Type B pancreatic cell (in vitro differentiated cells): Measurements from ENCODE around the gene NFASC. TPM values are rescaled to one million over a fixed set of nuclear protein-coding genes. Genes with fewer than 3 reads are reported as not detected.

ENCODE experiments used
- DNase-seq: peaks from one replicate; pipeline ENCODE4 v3.0.0; 2021; ENCODE audit warnings: mixed read lengths; ENCODE audit not compliant: unreplicated experiment; ENCODE audit errors: extremely low spot score
- H3K27ac Mint-ChIP-seq: 2 replicates; pipeline ENCODE4 v1.8.0; 2021; ENCODE audit warnings: mild to moderate bottlenecking, mixed read lengths
- H3K27me3 Mint-ChIP-seq: 2 replicates; pipeline ENCODE4 v1.8.0; 2021; ENCODE audit warnings: mixed read lengths
- H3K36me3 Mint-ChIP-seq: 2 replicates; pipeline ENCODE4 v1.8.0; 2021; ENCODE audit warnings: mixed read lengths
- H3K4me1 Mint-ChIP-seq: one replicate; pipeline ENCODE4 v1.8.0; 2021; ENCODE audit warnings: mixed read lengths; ENCODE audit not compliant: unreplicated experiment
- H3K4me3 Mint-ChIP-seq: 2 replicates; pipeline ENCODE4 v1.8.0; 2021; ENCODE audit warnings: mild to moderate bottlenecking, mixed read lengths
- H3K9me3 Mint-ChIP-seq: 2 replicates; pipeline ENCODE4 v1.8.0; 2021; ENCODE audit warnings: mixed read lengths
- CTCF ChIP-seq: fragments of 200-600 bp; sonication (generic); conservative IDR thresholded peaks from 2 replicates; pipeline ENCODE4 v1.5.0; 2021; ENCODE audit warnings: antibody characterized with exemption, mild to moderate bottlenecking
- total RNA-seq: library from RNA; stranded (reverse); gene quantifications from 2 replicates; pipeline ENCODE4 v1.2.1, GENCODE V29; 2021; ENCODE audit warnings: low replicate concordance

Gene NFASC
- total RNA-seq, 1 donor from 2014 or later = 16.4 TPM

- Mint-ChIP-seq H3K4me3 (no peak overlapping the region), H3K4me1 (no peaks in the 10 kb centered on the region), H3K9me3 (no peaks in the 10 kb centered on the region), H3K27ac (no peak overlapping the region), H3K36me3 (no peaks in the 10 kb centered on the region), H3K27me3 (peaks cover 21% of the 10 kb centered on the region)
- TF ChIP-seq CTCF = no peak
- DNase-seq = no peak
These were observed 64.5 kb downstream of the NFASC start for GRCh38 chr1:204935155-204935554.

GRCh38 chr1:204936765-204937164, 66.1 kb downstream of the NFASC start:
- Mint-ChIP-seq H3K4me1 (no peaks in the 10 kb centered on the region), H3K36me3 (no peaks in the 10 kb centered on the region), H3K4me3 (no peak overlapping the region), H3K9me3 (no peaks in the 10 kb centered on the region), H3K27ac (no peak overlapping the region), H3K27me3 (peaks cover 21% of the 10 kb centered on the region)
- TF ChIP-seq CTCF = no peak
- no peak for DNase-seq

- no peak overlapping the region for H3K4me3 Mint-ChIP-seq
- H3K4me1 Mint-ChIP-seq = no peaks in the 10 kb centered on the region
- peaks cover 22% of the 10 kb centered on the region for H3K27me3 Mint-ChIP-seq
- H3K36me3 Mint-ChIP-seq = no peaks in the 10 kb centered on the region
- H3K9me3 Mint-ChIP-seq = no peaks in the 10 kb centered on the region
- DNase-seq = no peak
- no peak for TF ChIP-seq CTCF
- no peak overlapping the region for H3K27ac Mint-ChIP-seq
These were observed 67.2 kb downstream of the NFASC start for GRCh38 chr1:204937901-204938300.

GRCh38 chr1:204940591-204940990, 69.9 kb downstream of the NFASC start:
- Mint-ChIP-seq H3K4me1 (no peaks in the 10 kb centered on the region), H3K9me3 (no peaks in the 10 kb centered on the region), H3K27ac (no peak overlapping the region), H3K27me3 (peaks cover 36% of the 10 kb centered on the region), H3K36me3 (no peaks in the 10 kb centered on the region), H3K4me3 (no peak overlapping the region)
- no peak for DNase-seq
- no peak for TF ChIP-seq CTCF

- peak; percentile 95 for TF ChIP-seq CTCF
- Mint-ChIP-seq H3K9me3 (no peaks in the 10 kb centered on the region), H3K4me3 (no peak overlapping the region), H3K36me3 (no peaks in the 10 kb centered on the region), H3K27me3 (peaks cover 35% of the 10 kb centered on the region), H3K27ac (no peak overlapping the region), H3K4me1 (no peaks in the 10 kb centered on the region)
- no peak for DNase-seq
These were observed 71.0 kb downstream of the NFASC start for GRCh38 chr1:204941421-204942338.
